K562 (cell line): ENCODE results near the gene ST6GAL1. TPM values are rescaled to one million over a fixed set of nuclear protein-coding genes. Genes with fewer than 3 reads are reported as not detected.

Experiments
- ATAC-seq: fragments of 200-7000 bp; cut with Tn5 transposase; 3 replicates; pipeline ENCODE4 v1.9.1; 2020; ENCODE audit warnings: moderate library complexity
- BruUV-seq: library from RNA; stranded (reverse); fragments of 400-500 nt; replicated peaks from 2 replicates; lab custom pipeline; 2021; lab: Mats Ljungman, UMichigan
- CTCF ChIA-PET: fragments of 300-600 bp; formaldehyde crosslinking; extraction: SDS; loops from one replicate; lab custom pipeline; 2021; ENCODE audit warnings: low intra/inter-chr PET ratio; lab: Yijun Ruan, JAX
- POLR2A ChIA-PET: fragments of 300-600, 350-650 bp; sonication (Branson Sonifier 250); formaldehyde crosslinking; extraction: SDS; loops from one replicate; lab custom pipeline; 2021; ENCODE audit warnings: antibody characterized with exemption, inconsistent platforms; lab: Yijun Ruan, JAX
- DNase-seq, 4 experiments: peaks; one replicate each; pipeline versions ENCODE4 v3.0.0 to v3.0.0-alpha.2; 2011 to 2018; ENCODE audit warnings: low spot score in 3 of 4, mixed read lengths in 3 of 4; ENCODE audit errors: extremely low read depth in 1 of 4
- FAIRE-seq: peaks from 2 replicates; lab custom pipeline; 2011; peaks lifted over from hg19 to GRCh38; lab: Jason Lieb, UNC
- H2AFZ ChIP-seq: 2 replicates; pipeline ENCODE4 v1.6.0; 2011; ENCODE audit warnings: low read depth, low read length, control low read depth, inconsistent platforms
- H3K27ac ChIP-seq: fragments of 200-600 bp; 3 replicates; pipeline ENCODE4 v1.8.0; 2011; ENCODE audit warnings: low read depth, mild to moderate bottlenecking, control low read depth, inconsistent platforms, low read length, moderate library complexity, mixed read lengths; ENCODE audit errors: extremely low read depth
- H3K27me3 ChIP-seq, 2 experiments: fragments of 300-600 bp in 1 of 2; 2 replicates in 1 of 2; 3 replicates in 1 of 2; pipeline versions ENCODE4 v1.6.0 to v1.8.0; 2011; ENCODE audit warnings: inconsistent platforms in 2 of 2, low read length in 2 of 2, mild to moderate bottlenecking in 1 of 2, mixed read lengths in 1 of 2, moderate library complexity in 1 of 2; ENCODE audit not compliant: control insufficient read depth in 2 of 2, insufficient read depth in 2 of 2
- H3K36me3 ChIP-seq: fragments of 300-600 bp; 3 replicates; pipeline ENCODE4 v1.8.0; 2011; ENCODE audit warnings: mild to moderate bottlenecking, low read length, inconsistent platforms; ENCODE audit not compliant: control insufficient read depth, insufficient read depth
- H3K4me1 ChIP-seq, 2 experiments: fragments of 200-600 bp in 1 of 2; replicated peaks in 1 of 2; 2 replicates in 1 of 2; 3 replicates in 1 of 2; pipeline versions ENCODE4 v1.5.1 to v1.8.0; 2011; ENCODE audit warnings: inconsistent platforms in 2 of 2, low read length in 2 of 2, mild to moderate bottlenecking in 1 of 2, mixed read lengths in 1 of 2, moderate library complexity in 1 of 2; ENCODE audit not compliant: control insufficient read depth in 2 of 2, insufficient read depth in 2 of 2
- H3K4me2 ChIP-seq: 2 replicates; pipeline ENCODE4 v1.6.1; 2011; ENCODE audit warnings: low read length, control low read depth, inconsistent platforms, mixed read lengths; ENCODE audit not compliant: insufficient read depth
- H3K4me3 ChIP-seq: fragments of 200-600 bp; sonication (generic), shearing (Covaris generic); 2 replicates; pipeline ENCODE4 v1.5.1; 2016; ENCODE audit warnings: control low read depth, inconsistent platforms
- H3K79me2 ChIP-seq: fragments of 200-600 bp; 3 replicates; pipeline ENCODE4 v1.8.0; 2011; ENCODE audit warnings: low read length, inconsistent platforms; ENCODE audit not compliant: control insufficient read depth, insufficient read depth
- H3K9ac ChIP-seq, 2 experiments: 2 replicates each; pipeline versions ENCODE4 v1.6.0 to v1.6.1; 2011; ENCODE audit warnings: low read depth in 2 of 2, low read length in 2 of 2, control low read depth in 1 of 2, inconsistent platforms in 1 of 2, mild to moderate bottlenecking in 1 of 2, mixed read lengths in 1 of 2; ENCODE audit not compliant: insufficient read depth in 1 of 2
- H3K9me1 ChIP-seq: one replicate; pipeline ENCODE4 v1.6.0; 2011; ENCODE audit warnings: inconsistent platforms, mild to moderate bottlenecking, low read length, moderate library complexity; ENCODE audit not compliant: control insufficient read depth, insufficient read depth
- H3K9me3 ChIP-seq: replicated peaks from 2 replicates; pipeline ENCODE4 v1.5.1; 2011; ENCODE audit warnings: low read depth, low read length, inconsistent platforms; ENCODE audit not compliant: control insufficient read depth, insufficient read depth
- H4K20me1 ChIP-seq: replicated peaks from 2 replicates; pipeline ENCODE4 v1.6.1; 2011; ENCODE audit warnings: low read length, inconsistent platforms, mixed read lengths; ENCODE audit not compliant: control insufficient read depth, insufficient read depth
- KDM1A ChIP-seq, 2 experiments: fragments of 450-650 bp; IDR thresholded peaks; 2 replicates each; pipeline ENCODE4 v1.6.1; 2016; ENCODE audit warnings: mild to moderate bottlenecking in 2 of 2
- MEF2A ChIP-seq: IDR thresholded peaks from 2 replicates; pipeline ENCODE4 v1.6.1; 2011; ENCODE audit warnings: low read depth, mild to moderate bottlenecking, low read length, moderate library complexity; ENCODE audit not compliant: control insufficient read depth
- PML ChIP-seq: IDR thresholded peaks from 2 replicates; pipeline ENCODE4 v1.6.1; 2012; ENCODE audit warnings: low read length, inconsistent platforms
- POLR2A ChIP-seq: fragments of 450-650 bp; conservative IDR thresholded peaks from 2 replicates; pipeline ENCODE4 v1.6.1; 2016
- SPI1 ChIP-seq: IDR thresholded peaks from 2 replicates; pipeline ENCODE4 v1.6.1; 2011; ENCODE audit warnings: low read depth, low read length, control low read depth, borderline replicate concordance
- ZBTB33 ChIP-seq: sonication (generic); formaldehyde crosslinking; IDR thresholded peaks from 2 replicates; pipeline ENCODE4 v1.8.1; 2023; ENCODE audit warnings: mild to moderate bottlenecking, missing genetic modification reagents
- WGBS: fragments of 100-300 bp; shearing (Covaris generic); methylation state at CpG from one replicate; pipeline ENCODE4 v1.1.6; 2016; ENCODE audit warnings: low coverage, mixed read lengths; ENCODE audit not compliant: insufficient coverage; ENCODE audit errors: missing lambda C conversion rate; 5-methylcytosine and 5-hydroxymethylcytosine counted together
- in situ Hi-C: fragments of 300-500 bp; cut with MboI; formaldehyde crosslinking; loops from 4 replicates; pipeline ENCODE4 v1.15.0; 2018; ENCODE audit warnings: inconsistent platforms, mixed read lengths
- intact Hi-C: fragments of 100-400 bp; cut with micrococcal nuclease; formaldehyde crosslinking; loops from 2 replicates; pipeline ENCODE4 v1.14.2; 2022
- polyA plus RNA-seq, 8 experiments: library from polyadenylated mRNA; depleted of rRNA in 4 of 8; stranded (reverse) in 5 of 8; unstranded in 3 of 8; fragments of >200 nt; fragmentation: Nextera tagmentation in 2 of 8; fragmentation: Illumina TruSeq in 1 of 8; extraction: Ambion mirVana in 2 of 8; extraction: Trizol in 1 of 8; gene quantifications; 2 replicates each; pipeline versions ENCODE4 v1.2.1 to v1.2.3, GENCODE V29; 2011 to 2014; ENCODE audit warnings: inconsistent platforms in 1 of 8, missing spikeins in 1 of 8
- total RNA-seq, 7 experiments: library from RNA; depleted of rRNA in 6 of 7; stranded (reverse); fragments of >200 nt in 6 of 7; fragmentation: Illumina TruSeq in 2 of 7; extraction: Trizol in 2 of 7; gene quantifications; 2 replicates each; pipeline versions ENCODE4 v1.2.1 to v1.2.3, GENCODE V29; 2011 to 2021; ENCODE audit warnings: low replicate concordance in 1 of 7

ST6GAL1 gene
- total and polyA plus RNA-seq, 9 of the 15 experiments (the other 6 are each of a cell fraction or from before 2014, with no cell fraction given) = 31.9 to 145 (median 71.0) TPM

GRCh38 chr3:186985661-186986364, 55.5 kb downstream of the ST6GAL1 start (continued):
- TF ChIP-seq MEF2A (no peak), KDM1A (IDR thresholded peaks at IDR 0.05) (peak; percentile 67 to 82), PML (no peak), SPI1 (peak; percentile 98)

DNA sequence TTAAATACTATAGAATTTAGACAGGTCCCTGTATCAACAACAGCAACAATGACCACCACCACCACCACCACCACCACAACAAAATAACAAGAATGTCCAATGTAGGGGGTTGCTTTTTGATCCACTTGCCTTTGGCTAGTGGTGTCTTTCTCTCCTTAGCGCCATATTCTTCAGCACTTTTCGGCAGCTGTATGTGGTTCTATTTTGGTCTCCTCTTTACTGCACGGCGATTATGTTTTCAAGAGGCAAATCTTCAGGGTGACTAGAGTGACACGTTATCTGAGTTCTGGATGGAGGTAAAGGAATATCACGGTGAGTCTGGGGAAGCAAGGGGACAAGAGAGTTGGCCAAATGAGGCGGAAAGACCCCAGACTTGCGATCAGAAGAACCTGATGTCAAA, 56.1 kb downstream of the ST6GAL1 start:
- H3K79me2 ChIP-seq = peaks cover 12% of the 10 kb centered on the region; the same call in 1 of the 3 replicates

More for the DNA sequence above, 56.1 kb downstream of the ST6GAL1 start:
- FAIRE-seq (peak; percentile 44), ATAC-seq (no peak), DNase-seq (no peak)
- H3K9me1 ChIP-seq = no peaks in the 10 kb centered on the region
- H3K4me1 ChIP-seq = peaks cover 12 to 30% of the 10 kb centered on the region in 2 experiments
- in situ Hi-C loops (no loop called here), intact Hi-C loops (loop anchor here (5.0 kb wide), 2 partner anchors 41 to 116 kb away; no protein-coding TSS in a partner anchor)
- peak overlapping the region; percentile 21; the same call in 2 of the 3 replicates for H3K27ac ChIP-seq
- 79% methylated on average over 8 of the region's 8 CpGs for WGBS
- no peaks in the 10 kb centered on the region for H4K20me1 ChIP-seq
- TF ChIP-seq POLR2A (no peak), ZBTB33 (0 out of 2 replicates have a peak, but pooled peaks have one; percentile 33)
- no peak overlapping the region for H2AFZ ChIP-seq
- no peak overlapping the region for H3K4me3 ChIP-seq
- H3K27me3 ChIP-seq = no peaks in the 10 kb centered on the region
- H3K36me3 ChIP-seq = peaks cover 65% of the 10 kb centered on the region; the same call in 2 of the 3 replicates
- ChIA-PET POLR2A (interaction anchor here (0.6 kb wide), 1 partner anchor 50 kb away, joined by 3 read pairs; no protein-coding TSS in a partner anchor), CTCF (no interaction called here)
- no peaks in the 10 kb centered on the region for H3K9me3 ChIP-seq
- H3K4me2 ChIP-seq = no peak overlapping the region
- no TSS peak for BruUV-seq
- H3K9ac ChIP-seq = no peak overlapping the region
